LNCAP (cell line): Measurements from ENCODE around the gene ADCY9.

Experiments used
- TF ChIP-seq, protein P1 (sequence below): fragments of 450-650 bp; IDR thresholded peaks from 2 replicates; pipeline ENCODE4 v1.5.1; 2017; ENCODE audit warnings: mild to moderate bottlenecking

Gene ADCY9

DNA sequence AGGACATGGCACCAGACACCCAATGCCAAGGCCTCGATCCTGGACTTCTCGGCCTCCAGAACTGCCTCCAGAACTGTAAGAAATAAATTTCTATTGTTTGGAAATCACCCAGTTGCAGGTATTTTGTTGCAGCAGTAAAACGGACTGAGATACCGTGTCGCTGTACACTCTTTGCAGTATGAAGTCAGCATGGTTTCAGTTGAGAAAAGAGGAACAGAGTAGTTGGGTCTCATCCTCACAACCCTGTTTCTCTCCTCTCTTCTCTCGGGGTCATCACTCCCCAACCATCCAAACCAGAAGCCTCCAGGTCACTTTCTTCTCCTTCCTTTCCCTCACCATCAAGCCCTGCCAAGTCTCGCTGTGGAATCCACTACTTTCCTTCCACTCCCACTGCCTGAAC, 77.8 kb downstream of the ADCY9 start:
- TF ChIP-seq, protein P1, sequence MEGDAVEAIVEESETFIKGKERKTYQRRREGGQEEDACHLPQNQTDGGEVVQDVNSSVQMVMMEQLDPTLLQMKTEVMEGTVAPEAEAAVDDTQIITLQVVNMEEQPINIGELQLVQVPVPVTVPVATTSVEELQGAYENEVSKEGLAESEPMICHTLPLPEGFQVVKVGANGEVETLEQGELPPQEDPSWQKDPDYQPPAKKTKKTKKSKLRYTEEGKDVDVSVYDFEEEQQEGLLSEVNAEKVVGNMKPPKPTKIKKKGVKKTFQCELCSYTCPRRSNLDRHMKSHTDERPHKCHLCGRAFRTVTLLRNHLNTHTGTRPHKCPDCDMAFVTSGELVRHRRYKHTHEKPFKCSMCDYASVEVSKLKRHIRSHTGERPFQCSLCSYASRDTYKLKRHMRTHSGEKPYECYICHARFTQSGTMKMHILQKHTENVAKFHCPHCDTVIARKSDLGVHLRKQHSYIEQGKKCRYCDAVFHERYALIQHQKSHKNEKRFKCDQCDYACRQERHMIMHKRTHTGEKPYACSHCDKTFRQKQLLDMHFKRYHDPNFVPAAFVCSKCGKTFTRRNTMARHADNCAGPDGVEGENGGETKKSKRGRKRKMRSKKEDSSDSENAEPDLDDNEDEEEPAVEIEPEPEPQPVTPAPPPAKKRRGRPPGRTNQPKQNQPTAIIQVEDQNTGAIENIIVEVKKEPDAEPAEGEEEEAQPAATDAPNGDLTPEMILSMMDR = no peak

DNA sequence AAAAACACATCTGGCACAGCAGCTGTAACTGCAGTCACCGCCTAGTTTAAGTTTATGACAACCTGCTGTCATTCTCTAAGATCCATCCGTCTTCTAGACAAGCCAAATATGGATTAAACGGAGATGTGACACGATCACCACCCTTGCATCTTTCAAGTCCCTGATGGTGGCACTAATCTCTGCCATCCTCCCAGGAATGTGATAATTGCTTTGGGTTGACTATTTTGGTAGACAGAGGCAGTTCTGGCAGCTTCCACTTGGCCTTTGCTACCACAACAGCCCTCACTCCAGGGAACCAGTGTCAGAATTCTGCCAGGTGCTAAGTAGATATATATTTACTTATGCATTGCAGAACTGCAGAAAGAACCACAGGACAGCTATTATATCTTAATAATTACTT, 81.3 kb downstream of the ADCY9 start:
- TF ChIP-seq, protein P1 = no peak

DNA sequence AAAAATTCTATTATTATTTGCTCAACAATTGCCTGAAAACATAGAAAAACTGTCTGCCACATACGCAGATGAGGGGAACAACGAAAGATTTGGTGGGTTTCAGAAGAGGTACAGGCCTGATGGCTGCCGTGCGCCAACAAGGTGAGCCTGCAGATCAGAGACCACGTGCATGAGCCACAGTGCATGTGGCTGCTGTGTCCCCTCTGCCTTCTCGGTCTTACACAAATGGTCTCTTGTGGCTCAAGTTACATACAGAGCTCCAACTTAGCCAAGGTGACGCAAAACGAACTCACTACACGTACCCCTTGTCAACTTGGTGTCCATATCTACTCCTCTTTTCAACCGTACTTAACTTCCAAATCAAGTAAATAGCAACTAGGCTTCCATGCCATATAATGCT, 82.3 kb downstream of the ADCY9 start:
- TF ChIP-seq, protein P1 = no peak

DNA sequence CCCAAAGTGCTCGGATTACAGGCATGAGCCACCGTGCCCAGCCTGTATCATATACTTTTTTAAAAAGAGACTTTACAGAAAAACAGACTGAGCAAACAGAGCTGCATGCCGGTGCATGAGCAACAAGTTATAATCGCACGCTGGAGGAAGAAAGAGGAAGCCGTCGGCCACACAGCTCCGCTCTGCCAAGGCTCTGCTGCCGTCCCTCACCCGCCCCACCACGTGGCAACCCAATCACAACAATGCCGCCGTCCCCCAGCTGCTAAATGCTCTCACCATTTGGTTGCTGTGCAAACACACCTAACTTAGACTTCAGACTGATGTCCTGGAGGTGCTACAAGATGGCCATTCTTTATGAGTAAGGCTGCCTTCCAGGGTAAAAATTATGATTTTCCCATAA, 83.5 kb downstream of the ADCY9 start:
- TF ChIP-seq, protein P1 = no peak

DNA sequence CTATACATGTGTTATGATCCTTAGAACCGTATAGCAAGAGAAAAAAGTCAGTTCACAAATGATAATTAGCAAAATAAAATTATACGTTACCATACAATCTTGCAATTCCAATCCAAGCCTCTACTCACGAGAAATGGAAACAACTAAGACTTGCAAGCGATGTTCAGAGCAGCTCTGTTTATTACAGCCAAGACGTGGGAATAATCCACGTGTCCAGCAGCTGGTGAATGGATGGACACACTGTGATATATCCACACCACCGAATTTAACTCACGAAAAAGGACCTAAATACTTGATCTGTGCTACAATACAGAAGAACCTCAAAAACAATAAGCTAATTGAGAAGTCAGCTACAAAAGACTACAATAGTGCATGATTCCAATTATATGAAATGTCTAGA, 88.1 kb downstream of the ADCY9 start:
- TF ChIP-seq, protein P1 = no peak

DNA sequence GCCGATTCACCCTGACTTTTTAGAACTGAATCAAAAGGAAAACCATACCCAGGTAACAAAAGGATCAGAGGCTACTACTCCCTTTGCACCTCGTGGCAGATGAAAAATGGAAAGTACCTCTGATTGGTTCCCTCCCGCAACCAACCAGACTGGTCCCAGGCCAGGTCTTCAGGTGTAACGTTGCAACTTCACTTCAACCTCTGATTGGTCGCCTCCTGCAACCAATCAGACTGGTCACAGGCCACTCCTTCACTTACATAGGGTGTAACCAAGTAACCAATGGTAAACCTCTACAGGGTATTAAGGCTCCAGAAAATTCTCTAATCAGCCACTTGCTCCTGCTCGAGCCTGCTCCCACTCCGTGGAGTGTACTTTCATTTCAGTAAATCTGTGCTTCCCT, 89.4 kb downstream of the ADCY9 start:
- TF ChIP-seq, protein P1 = no peak

DNA sequence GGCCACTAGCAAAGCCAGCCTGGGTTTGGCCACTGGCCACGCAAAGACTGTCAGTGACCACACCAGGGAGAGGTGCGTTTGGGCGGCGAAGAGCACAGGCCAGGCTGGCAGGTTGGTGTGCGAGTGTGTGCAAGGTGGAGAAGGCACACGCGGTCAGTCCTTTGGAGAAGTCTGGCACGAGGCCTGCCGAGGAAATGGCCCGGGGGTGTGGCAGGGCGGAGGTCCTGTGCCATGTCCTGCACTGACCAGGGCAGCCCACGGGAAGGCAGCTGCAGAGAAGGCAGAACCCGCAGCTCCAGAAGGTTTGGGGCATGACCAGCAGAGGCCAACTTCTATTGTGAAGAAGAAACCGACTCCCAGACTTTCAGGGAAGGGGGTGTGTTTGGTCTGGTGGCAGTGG, 90.8 kb downstream of the ADCY9 start:
- TF ChIP-seq, protein P1 = no peak

DNA sequence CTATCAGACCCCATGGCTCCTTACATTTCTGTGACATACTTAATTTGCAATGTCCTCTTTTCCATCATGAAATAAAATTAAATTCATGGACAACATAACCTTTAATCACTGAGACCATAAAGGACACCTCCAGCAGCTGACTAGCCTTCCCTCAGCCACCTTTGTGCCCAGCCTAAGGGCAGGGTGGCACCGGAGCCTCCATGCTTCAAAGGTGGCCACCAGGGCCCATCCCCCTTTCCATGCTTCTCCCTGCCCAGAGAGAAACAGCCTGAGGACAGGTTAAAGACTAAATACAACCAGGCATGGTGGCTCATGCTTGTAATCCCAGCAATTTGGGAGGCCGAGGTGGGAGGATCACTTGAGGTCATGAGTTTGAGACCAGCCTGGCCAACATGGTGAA, 94.3 kb downstream of the ADCY9 start:
- TF ChIP-seq, protein P1 = no peak
